Measurements from ENCODE around the gene ROR2.
"Not testable (repeated sequence)": the region's sequence is repeated elsewhere in the genome, so short reads cannot be mapped to it uniquely, and the experiment has no call there.

Gene ROR2

DNA sequence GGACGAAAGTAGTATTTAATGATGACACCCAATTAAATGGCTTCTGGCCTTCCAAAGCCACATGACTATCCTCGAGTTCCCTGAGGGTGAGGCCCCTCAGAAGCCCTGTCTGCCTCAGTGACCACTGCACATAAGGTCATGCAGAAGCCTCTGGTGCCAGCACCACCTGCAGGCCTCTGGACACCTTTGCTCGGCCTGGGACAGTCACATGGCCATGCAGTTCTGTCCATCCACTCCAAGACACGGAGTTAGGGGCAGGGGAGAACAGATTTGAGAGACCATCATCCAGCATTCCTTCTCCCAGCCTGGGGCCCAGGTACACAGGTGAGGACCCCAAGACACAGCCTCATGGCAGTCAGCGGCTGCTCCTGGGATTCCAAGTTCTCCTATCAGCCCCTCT, 145.0 kb downstream of the ROR2 start:
- FAIRE-seq (no peak), DNase-seq (ENCODE audit: insufficient read length, low spot score) (no peak)
- TF ChIP-seq SPI1 (IDR thresholded peaks at IDR 0.05; ENCODE audit: low read depth, low read length) (no peak), POLR2A (IDR thresholded peaks at IDR 0.05; ENCODE audit: low read depth, low read length) (no peak), POU2F2 (IDR thresholded peaks at IDR 0.05; ENCODE audit: low read depth, low read length) (no peak)

DNA sequence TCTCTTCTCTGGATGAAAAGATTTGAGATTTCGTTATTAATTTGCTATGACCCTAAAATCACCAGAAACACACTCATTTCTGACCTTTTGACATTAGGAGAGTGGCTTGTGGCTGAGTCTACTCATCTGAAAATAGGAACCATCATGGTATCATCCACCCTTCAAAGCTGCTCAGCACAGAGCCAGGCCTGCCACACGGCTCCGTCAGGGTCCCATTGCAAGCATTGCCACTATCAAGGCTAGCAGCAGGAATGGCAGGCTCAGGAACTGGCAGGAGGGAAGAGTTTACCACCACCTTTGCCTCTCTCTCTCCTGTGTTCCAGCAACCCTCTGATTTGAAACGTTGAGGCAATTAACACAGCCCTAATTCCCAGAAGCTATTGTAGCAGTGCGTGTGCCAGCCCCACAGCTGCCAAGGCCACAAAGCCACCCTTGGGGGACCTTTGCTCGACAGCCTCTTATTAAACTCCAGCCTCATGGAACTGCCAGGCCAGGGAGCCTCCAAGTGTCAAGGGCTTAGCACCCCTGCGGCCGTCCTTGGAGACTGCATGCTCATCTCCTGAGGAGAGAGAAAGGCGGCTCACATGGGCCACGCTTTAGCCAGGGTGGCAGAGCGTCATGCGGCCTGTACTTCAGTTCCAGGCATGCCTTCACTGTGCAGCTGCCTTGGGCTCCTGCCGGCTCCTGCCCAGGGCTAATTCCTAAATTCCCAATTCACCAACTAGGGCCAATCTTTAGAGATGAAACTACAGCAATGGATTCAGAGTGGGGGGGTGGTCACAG, 145.9 kb downstream of the ROR2 start:
- FAIRE-seq (no peak), DNase-seq (ENCODE audit: insufficient read length, low spot score) (no peak)

DNA sequence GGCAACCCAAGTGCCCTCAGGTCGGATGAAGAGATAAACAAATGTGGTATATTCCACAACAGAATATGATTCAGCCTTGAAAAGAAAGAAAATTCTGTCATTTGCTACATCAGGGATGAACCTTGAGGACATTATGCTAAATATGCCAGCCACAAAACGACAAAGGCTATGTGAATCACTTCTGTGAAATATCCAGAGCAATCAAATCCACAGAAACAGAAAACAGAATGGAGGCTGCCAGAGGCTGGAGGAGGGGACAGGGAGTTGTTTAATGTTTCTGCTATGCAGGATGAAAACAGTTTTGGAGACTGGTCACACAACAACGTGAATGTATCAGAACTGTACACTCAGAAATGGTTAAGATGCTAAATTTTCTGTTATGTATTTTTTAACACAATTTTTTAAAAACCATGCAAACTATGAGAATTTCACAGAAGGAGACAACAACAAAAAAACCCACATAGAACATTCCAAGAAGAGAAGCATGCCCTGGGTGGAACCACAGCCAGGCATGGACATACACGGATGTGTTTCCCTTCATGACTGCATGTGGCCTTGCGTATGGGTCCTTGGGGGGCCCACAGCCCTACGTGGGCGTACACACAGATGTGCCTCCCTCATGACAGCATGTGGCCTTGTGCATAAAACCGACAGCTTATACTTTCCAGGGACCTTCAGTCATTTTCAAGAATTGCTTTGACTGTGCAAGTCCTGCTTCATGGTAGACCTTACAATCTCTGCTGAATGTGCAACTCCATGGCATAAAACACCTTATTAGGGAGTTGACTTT, 146.7 kb downstream of the ROR2 start:
- DNase-seq (ENCODE audit: insufficient read length, low spot score), result no peak
- FAIRE-seq, result no peak
- TF ChIP-seq PAX5 (IDR thresholded peaks at IDR 0.05; ENCODE audit: insufficient read depth, low read length, severe bottlenecking), result no peak
- no peak for TF ChIP-seq POU2F2 (IDR thresholded peaks at IDR 0.05; ENCODE audit: low read depth, low read length)
- no peak for TF ChIP-seq POLR2A (IDR thresholded peaks at IDR 0.05; ENCODE audit: low read depth, low read length)
- no peak for TF ChIP-seq POLR2AphosphoS5 (IDR thresholded peaks at IDR 0.05; ENCODE audit: low read depth, low read length)
- no peak for TF ChIP-seq TAF1 (IDR thresholded peaks at IDR 0.05; ENCODE audit: low read depth, low read length)
- TF ChIP-seq SPI1 (IDR thresholded peaks at IDR 0.05; ENCODE audit: low read depth, low read length), result no peak

More for the DNA sequence above, 145.9 kb downstream of the ROR2 start:
- no peak for TF ChIP-seq POLR2A (IDR thresholded peaks at IDR 0.05; ENCODE audit: low read depth, low read length)
- no peak for TF ChIP-seq TAF1 (IDR thresholded peaks at IDR 0.05; ENCODE audit: low read depth, low read length)
- TF ChIP-seq POLR2AphosphoS5 (IDR thresholded peaks at IDR 0.05; ENCODE audit: low read depth, low read length), result no peak
- TF ChIP-seq PAX5 (IDR thresholded peaks at IDR 0.05; ENCODE audit: insufficient read depth, low read length, severe bottlenecking), result no peak
- TF ChIP-seq SPI1 (IDR thresholded peaks at IDR 0.05; ENCODE audit: low read depth, low read length), result no peak
- TF ChIP-seq POU2F2 (IDR thresholded peaks at IDR 0.05; ENCODE audit: low read depth, low read length), result no peak

GRCh38 chr9:91802391-91802790, 147.6 kb downstream of the ROR2 start:
- DNase-seq (ENCODE audit: insufficient read length, low spot score) (no peak), FAIRE-seq (no peak)
- TF ChIP-seq POLR2AphosphoS5 (IDR thresholded peaks at IDR 0.05; ENCODE audit: low read depth, low read length) (no peak), TAF1 (IDR thresholded peaks at IDR 0.05; ENCODE audit: low read depth, low read length) (no peak), POU2F2 (IDR thresholded peaks at IDR 0.05; ENCODE audit: low read depth, low read length) (no peak), POLR2A (IDR thresholded peaks at IDR 0.05; ENCODE audit: low read depth, low read length) (no peak), PAX5 (IDR thresholded peaks at IDR 0.05; ENCODE audit: insufficient read depth, low read length, severe bottlenecking) (no peak), SPI1 (IDR thresholded peaks at IDR 0.05; ENCODE audit: low read depth, low read length) (no peak)

- FAIRE-seq (no peak), DNase-seq (ENCODE audit: insufficient read length, low spot score) (no peak)
- TF ChIP-seq SPI1 (IDR thresholded peaks at IDR 0.05; ENCODE audit: low read depth, low read length) (no peak), PAX5 (IDR thresholded peaks at IDR 0.05; ENCODE audit: insufficient read depth, low read length, severe bottlenecking) (no peak), TAF1 (IDR thresholded peaks at IDR 0.05; ENCODE audit: low read depth, low read length) (no peak), POLR2A (IDR thresholded peaks at IDR 0.05; ENCODE audit: low read depth, low read length) (no peak), POU2F2 (IDR thresholded peaks at IDR 0.05; ENCODE audit: low read depth, low read length) (no peak)
Measured at GRCh38 chr9:91800473-91801030, 149.5 kb downstream of the ROR2 start.

GRCh38 chr9:91799113-91799744, 150.8 kb downstream of the ROR2 start:
- TF ChIP-seq POU2F2 (IDR thresholded peaks at IDR 0.05; ENCODE audit: low read depth, low read length) (no peak), TAF1 (IDR thresholded peaks at IDR 0.05; ENCODE audit: low read depth, low read length) (no peak), PAX5 (IDR thresholded peaks at IDR 0.05; ENCODE audit: insufficient read depth, low read length, severe bottlenecking) (no peak), POLR2AphosphoS5 (IDR thresholded peaks at IDR 0.05; ENCODE audit: low read depth, low read length) (no peak), POLR2A (IDR thresholded peaks at IDR 0.05; ENCODE audit: low read depth, low read length) (no peak), SPI1 (IDR thresholded peaks at IDR 0.05; ENCODE audit: low read depth, low read length) (no peak)
- DNase-seq (ENCODE audit: insufficient read length, low spot score), result no peak

GRCh38 chr9:91798273-91799112, 151.5 kb downstream of the ROR2 start:
- DNase-seq (ENCODE audit: insufficient read length, low spot score); FAIRE-seq: not testable (repeated sequence)

More at GRCh38 chr9:91799113-91799744, 150.8 kb downstream of the ROR2 start:
- FAIRE-seq, result no peak

DNA sequence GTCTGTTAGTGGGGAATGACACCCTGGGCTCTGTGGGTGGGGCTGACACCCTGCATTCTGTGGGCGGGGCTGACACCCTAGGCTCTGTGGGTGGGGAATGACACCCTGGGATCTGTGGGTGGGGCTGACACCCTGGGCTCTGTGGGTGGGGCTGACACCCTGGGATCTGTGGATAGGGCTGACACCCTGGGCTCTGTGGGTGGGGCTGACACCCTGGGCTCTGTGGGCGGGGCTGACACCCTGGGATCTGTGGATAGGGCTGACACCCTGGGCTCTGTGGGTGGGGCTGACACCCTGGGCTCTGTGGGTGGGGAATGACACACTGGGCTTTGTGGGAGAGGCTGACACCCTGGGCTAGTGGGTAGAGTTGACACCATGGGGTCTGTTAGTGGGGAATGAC, 152.5 kb downstream of the ROR2 start:
- not testable (repeated sequence) for FAIRE-seq; DNase-seq (ENCODE audit: insufficient read length, low spot score)

- DNase-seq (ENCODE audit: insufficient read length, low spot score), result not testable (repeated sequence)
Measured at GRCh38 chr9:91796516-91796915, 153.5 kb downstream of the ROR2 start.

More at GRCh38 chr9:91796516-91796915, 153.5 kb downstream of the ROR2 start:
- not testable (repeated sequence) for FAIRE-seq
